Forelimb muscle (tissue), 1 donor: ENCODE results near the gene MCC. TPM values are rescaled to one million over a fixed set of nuclear protein-coding genes. Genes with fewer than 3 reads are reported as not detected.

ENCODE experiments used
- DNase-seq: peaks from one replicate; pipeline ENCODE4 v3.0.0-alpha.2; 2013; ENCODE audit warnings: low read depth
- polyA plus RNA-seq: library from polyadenylated mRNA; unstranded; fragments of 120-200 nt; gene quantifications from one replicate; pipeline ENCODE4 v1.2.1, GENCODE V29; 2013; ENCODE audit not compliant: insufficient read length

Gene MCC
- polyA plus RNA-seq, 1 donor, result 15.1 TPM

- no peak for DNase-seq
Observed at GRCh38 chr5:113202287-113202686, 286.0 kb downstream of the MCC start.

DNA sequence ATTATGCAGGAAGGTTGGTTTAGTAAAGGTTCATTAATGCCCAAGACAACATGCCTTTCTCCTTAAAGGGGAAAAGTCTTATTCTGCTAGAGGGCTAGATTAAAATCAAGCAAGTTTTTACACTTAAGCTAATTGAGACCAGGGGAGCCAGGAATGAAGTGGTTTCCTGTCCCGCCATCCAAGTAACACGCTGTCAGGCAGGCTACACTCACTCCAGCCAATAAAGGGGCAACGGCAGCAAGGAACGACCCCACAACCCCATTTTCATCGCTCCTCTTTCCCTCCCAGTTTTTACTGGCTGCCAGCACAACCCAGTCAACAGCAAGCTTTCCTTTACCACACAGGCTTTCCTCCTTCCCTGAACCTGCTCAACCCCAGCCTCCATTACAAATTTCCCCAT is 286.5 kb downstream of the MCC start:
- no peak for DNase-seq

DNA sequence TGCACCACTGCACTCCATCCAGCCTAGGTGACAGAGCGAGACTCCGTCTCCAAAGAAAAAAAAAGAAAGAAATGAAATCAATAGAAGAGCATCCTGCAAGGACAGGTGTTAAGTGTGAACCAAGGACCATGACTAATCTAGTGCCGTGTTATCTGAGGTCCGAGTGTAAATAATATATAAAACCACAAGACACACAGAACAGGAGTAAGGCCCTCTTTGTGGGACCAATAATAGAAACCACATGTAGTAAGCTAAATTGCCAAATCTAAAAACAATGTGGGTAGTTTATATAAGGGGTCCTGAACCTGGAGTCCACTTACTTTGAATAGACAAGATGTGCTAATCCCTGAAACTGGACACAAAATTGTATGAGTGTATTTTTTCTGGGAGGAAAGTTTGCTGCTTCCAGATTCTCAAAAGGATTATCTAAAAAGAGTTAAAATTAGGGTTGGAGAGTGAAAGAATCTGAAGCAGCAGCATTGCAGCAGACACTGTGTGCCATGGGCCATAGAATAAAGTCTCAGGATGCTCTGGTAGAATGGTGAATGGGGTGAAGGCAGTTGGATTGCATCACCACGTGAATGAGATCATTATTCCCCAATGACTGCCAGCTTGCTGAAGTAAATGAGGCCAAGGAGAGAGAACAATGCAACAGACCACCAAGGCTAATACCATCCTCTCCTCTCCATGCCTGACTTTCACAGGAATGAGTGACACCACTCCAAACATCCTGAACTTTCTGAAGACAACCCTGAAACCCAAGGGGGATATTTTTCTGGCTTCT is 288.9 kb downstream of the MCC start:
- DNase-seq, result no peak

GRCh38 chr5:113197456-113198200 is 290.6 kb downstream of the MCC start:
- no peak for DNase-seq

DNA sequence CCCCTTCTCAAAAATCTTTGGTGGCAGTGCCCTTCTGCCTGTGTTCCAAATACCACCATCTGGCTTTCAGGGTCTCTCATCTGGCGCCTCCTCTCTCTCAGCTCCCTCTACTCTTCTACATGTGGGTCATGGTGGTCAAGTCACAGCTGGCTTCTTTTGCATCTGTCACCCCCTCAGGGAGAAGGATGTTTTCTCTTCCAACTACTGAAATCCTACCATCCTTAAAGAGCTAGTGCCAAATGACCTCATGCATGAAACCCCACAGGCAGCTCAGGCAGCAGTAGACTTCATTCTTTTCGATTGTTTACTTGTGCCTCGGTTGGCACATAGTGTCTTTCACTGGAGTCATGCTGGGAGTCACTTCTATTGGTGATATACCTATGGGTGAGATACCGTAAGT is 292.5 kb downstream of the MCC start:
- no peak for DNase-seq

GRCh38 chr5:113195251-113195650 is 293.0 kb downstream of the MCC start:
- no peak for DNase-seq

GRCh38 chr5:113194591-113194990 is 293.7 kb downstream of the MCC start:
- DNase-seq, result no peak

GRCh38 chr5:113194125-113194524 is 294.1 kb downstream of the MCC start:
- DNase-seq, result no peak

- DNase-seq, result no peak
Observed at GRCh38 chr5:113193311-113193978, 294.8 kb downstream of the MCC start.

DNA sequence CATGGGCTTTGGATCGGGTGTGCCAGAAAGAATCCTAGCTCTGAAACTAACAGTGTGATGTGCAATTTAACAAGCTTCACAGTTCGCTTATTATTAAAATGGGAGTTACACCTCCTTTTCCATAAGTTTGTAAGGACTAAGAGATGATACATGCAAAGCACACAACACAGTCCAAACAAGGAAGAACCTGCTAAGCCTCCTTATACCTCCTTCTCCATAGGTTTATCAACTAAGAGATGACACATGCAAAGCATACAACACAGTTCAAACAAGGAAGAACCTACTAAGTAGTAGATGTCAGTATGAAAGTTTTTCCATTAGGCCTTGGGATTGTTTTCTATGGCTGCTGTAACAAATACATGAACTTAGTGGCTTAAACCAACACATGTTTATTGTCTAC is 295.7 kb downstream of the MCC start:
- no peak for DNase-seq

GRCh38 chr5:113190347-113190746 is 297.9 kb downstream of the MCC start:
- no peak for DNase-seq

DNA sequence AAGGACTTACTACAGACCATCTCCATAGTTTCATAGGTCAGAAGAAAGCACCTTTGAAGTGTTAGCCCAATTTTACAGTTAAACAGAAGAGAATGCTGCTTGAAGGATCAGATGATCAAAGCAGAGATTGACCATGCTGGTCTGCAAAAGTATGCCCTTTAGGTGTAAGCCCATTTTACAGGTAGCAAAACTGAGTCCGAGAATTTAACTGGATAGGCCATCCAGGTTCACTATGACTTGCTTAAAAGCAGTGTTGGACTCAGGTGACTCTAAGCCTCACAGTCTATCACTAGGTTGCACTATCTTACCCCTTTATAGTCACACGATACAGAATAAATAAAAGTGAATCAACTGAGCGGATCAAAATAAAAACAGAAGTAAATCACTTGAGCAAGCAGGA is 299.0 kb downstream of the MCC start:
- DNase-seq, result no peak

- DNase-seq, result no peak
Observed at GRCh38 chr5:113188436-113188835, 299.8 kb downstream of the MCC start.

GRCh38 chr5:113187906-113188305 is 300.3 kb downstream of the MCC start:
- DNase-seq, result no peak

GRCh38 chr5:113186061-113186460 is 302.2 kb downstream of the MCC start:
- no peak for DNase-seq

- DNase-seq, result no peak
Observed at GRCh38 chr5:113183694-113184093, 304.6 kb downstream of the MCC start.

- no peak for DNase-seq
Observed at GRCh38 chr5:113182658-113183344, 305.5 kb downstream of the MCC start.

DNA sequence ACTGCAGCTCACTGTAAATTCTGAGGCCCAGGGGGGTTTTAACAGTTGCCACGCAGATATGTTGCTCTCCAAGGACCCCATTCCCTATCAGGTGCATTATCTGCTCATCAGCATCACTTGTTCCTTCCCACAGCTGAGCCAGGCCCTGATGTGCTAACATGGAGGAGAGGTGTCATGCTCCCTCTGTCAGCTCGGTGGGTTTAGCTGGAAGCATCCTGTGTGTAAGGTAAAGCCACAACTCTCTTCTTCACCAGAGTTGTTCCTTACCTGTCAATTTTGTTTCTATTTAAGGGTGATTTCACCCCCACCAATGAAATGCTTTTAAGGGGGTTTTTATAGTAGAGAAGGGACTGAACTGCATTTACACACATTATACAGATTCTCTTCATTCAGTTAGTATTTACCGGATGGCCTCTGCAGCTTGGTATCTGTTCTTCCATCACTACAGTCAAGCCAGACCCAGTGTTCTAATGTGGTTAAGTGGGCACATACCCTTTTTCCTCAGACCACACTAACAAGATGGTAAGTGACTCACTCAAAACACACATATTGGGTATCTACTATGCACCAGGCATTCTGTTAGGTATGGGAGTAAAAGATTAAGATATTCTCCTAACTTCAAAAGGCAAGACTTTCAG is 306.3 kb downstream of the MCC start:
- no peak for DNase-seq

DNA sequence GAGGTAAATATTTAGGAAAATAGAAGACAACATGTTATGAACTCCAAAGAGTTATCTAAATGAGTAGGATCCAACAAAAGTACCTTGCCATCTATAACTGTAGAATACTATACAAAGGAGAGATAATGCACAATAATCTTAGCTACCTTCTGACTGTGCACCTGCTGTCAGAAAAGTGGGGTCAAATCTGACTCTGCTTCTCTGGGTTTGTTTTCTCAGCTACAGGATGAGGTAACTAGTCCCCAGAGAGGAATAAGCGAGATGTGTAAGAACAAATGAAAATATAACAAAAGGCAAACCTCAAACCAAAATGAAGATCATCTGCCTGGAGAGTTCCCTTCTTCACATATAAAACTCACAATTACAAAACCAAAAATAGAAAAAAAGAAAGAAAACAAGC is 306.8 kb downstream of the MCC start:
- DNase-seq, result no peak

DNA sequence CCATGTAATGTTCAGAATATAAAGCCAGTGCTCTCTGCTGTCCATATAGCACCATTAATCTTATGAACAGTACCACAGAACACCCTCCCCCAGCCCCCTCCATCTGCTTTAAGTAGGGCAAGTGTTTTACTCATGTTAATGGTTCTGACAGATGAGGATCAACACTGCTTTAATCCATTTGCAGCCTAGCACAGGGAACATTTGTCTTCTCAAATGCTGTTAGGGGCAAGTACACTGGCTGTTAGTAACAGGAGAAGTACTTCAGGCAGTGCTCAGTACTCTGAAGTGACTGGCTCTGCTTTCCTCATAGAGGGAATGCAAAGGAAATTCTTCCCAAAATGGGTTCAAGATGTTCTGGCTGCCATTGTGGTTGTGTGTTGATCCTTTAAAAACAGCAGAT is 309.1 kb downstream of the MCC start:
- DNase-seq, result no peak

- DNase-seq, result no peak
Observed at GRCh38 chr5:113178073-113178779, 310.0 kb downstream of the MCC start.
